ENCODE data around the gene STAT5A. TPM values are rescaled to one million over a fixed set of nuclear protein-coding genes. Genes with fewer than 3 reads are reported as not detected.
"Not testable (repeated sequence)": the region's sequence is repeated elsewhere in the genome, so short reads cannot be mapped to it uniquely, and the experiment has no call there.

STAT5A gene
- total RNA-seq, 1 experiment from 2014 or later: 3.5 TPM

DNA sequence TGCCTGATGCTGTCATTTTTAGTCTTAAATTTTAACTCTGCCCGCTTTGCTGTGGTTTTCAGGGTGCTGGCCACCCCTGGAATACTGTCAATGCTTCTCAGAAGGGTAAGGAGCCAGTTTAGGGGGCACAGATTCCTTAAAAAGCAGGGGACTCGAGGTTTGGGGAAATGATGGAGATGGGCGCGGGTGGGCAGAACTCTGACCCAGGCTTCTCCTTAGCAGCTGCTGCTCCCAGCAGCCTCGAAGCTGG, 23.7 kb downstream of the STAT5A start:
- no peak for DNase-seq (ENCODE audit: low read depth, low spot score)
- in situ Hi-C loops (cut with HindIII; ENCODE audit: low pct_unique_long_range_greater_than_20kb, low sequenced_read_pairs): loop anchor here (25.0 kb wide), 1 partner anchor 200 kb away; no protein-coding TSS in a partner anchor

- in situ Hi-C loops (cut with HindIII; ENCODE audit: low pct_unique_long_range_greater_than_20kb, low sequenced_read_pairs): loop anchor here (25.0 kb wide), 1 partner anchor 200 kb away; no protein-coding TSS in a partner anchor
- DNase-seq (ENCODE audit: low read depth, low spot score): peak; percentile 68
Observed at GRCh38 chr17:42312285-42313130, 24.2 kb downstream of the STAT5A start.

GRCh38 chr17:42313389-42313772, 25.1 kb downstream of the STAT5A start:
- no peak for DNase-seq (ENCODE audit: low read depth, low spot score)
- in situ Hi-C loops (cut with HindIII; ENCODE audit: low pct_unique_long_range_greater_than_20kb, low sequenced_read_pairs): loop anchor here (25.0 kb wide), 1 partner anchor 199 kb away; no protein-coding TSS in a partner anchor

GRCh38 chr17:42313773-42314566, 25.7 kb downstream of the STAT5A start:
- in situ Hi-C loops (cut with HindIII; ENCODE audit: low pct_unique_long_range_greater_than_20kb, low sequenced_read_pairs): loop anchor here (25.0 kb wide), 1 partner anchor 198 kb away; no protein-coding TSS in a partner anchor
- no peak for DNase-seq (ENCODE audit: low read depth, low spot score)

- in situ Hi-C loops (cut with HindIII; ENCODE audit: low pct_unique_long_range_greater_than_20kb, low sequenced_read_pairs): loop anchor here (25.0 kb wide), 1 partner anchor 197 kb away; no protein-coding TSS in a partner anchor
Observed at GRCh38 chr17:42315402-42316156, 27.3 kb downstream of the STAT5A start.

GRCh38 chr17:42316755-42317154, 28.5 kb downstream of the STAT5A start:
- in situ Hi-C loops (cut with HindIII; ENCODE audit: low pct_unique_long_range_greater_than_20kb, low sequenced_read_pairs): loop anchor here (25.0 kb wide), 1 partner anchor 196 kb away; no protein-coding TSS in a partner anchor
- no peak for DNase-seq (ENCODE audit: low read depth, low spot score)

More at GRCh38 chr17:42315402-42316156, 27.3 kb downstream of the STAT5A start:
- DNase-seq (ENCODE audit: low read depth, low spot score): no peak

DNA sequence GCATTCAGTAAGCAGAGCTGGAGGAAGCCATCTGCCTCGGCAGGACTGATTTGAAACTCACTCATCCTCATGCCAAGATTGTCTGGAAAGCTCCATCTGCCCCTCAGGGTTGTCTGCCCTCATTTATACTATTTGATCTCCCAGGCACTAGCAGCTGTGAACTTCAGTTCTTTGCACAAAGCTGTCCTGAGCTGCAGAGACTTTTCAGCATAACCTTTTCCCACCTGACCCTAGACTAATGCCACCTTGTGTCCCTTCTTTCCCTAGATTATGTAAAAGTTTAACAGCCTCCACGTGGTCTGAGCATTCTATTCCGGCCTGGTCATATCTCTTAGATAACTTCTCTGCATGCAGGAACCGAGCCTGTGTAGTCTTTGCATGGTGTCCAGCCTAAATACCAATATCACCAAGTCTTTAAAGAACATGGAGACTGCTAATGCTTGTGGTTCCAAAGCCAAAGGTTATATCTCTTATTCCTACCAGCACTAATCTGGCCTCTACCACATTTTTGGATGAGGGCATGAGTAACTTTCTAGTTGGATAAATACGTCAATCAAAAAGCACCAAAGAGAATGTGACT, 29.1 kb downstream of the STAT5A start:
- in situ Hi-C loops (cut with HindIII; ENCODE audit: low pct_unique_long_range_greater_than_20kb, low sequenced_read_pairs): loop anchor here (25.0 kb wide), 1 partner anchor 195 kb away; no protein-coding TSS in a partner anchor
- no peak for DNase-seq (ENCODE audit: low read depth, low spot score)

DNA sequence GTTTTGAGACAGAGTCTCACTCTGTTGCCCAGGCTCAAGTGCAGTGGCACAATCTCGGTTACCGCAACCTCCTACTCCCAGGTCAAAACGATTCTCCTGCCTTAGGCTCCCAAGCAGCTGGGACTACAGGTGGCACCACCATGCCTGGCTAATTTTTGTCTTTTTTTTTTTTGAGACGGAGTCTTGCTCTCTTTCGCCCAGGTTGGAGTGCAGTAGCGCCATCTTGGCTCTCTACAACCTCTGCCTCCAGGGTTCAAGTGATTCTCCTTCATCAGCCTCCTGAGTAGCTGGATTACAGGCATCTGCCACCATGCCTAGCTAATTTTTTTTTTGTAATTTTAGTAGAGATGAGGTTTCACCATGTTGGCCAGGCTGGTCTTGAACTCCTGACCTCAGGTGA, 29.7 kb downstream of the STAT5A start:
- DNase-seq (ENCODE audit: low read depth, low spot score): not testable (repeated sequence)
- in situ Hi-C loops (cut with HindIII; ENCODE audit: low pct_unique_long_range_greater_than_20kb, low sequenced_read_pairs): loop anchor here (25.0 kb wide), 1 partner anchor 194 kb away; no protein-coding TSS in a partner anchor

GRCh38 chr17:42321555-42321954, 33.3 kb downstream of the STAT5A start:
- DNase-seq (ENCODE audit: low read depth, low spot score): no peak
- in situ Hi-C loops (cut with HindIII; ENCODE audit: low pct_unique_long_range_greater_than_20kb, low sequenced_read_pairs): loop anchor here (25.0 kb wide), 1 partner anchor 191 kb away; no protein-coding TSS in a partner anchor

- in situ Hi-C loops (cut with HindIII; ENCODE audit: low pct_unique_long_range_greater_than_20kb, low sequenced_read_pairs): loop anchor here (25.0 kb wide), 1 partner anchor 190 kb away; no protein-coding TSS in a partner anchor
- DNase-seq (ENCODE audit: low read depth, low spot score): peak; percentile 93
Observed at GRCh38 chr17:42322382-42323267, 34.3 kb downstream of the STAT5A start.

GRCh38 chr17:42323268-42323773, 35.0 kb downstream of the STAT5A start:
- no peak for DNase-seq (ENCODE audit: low read depth, low spot score)
- in situ Hi-C loops (cut with HindIII; ENCODE audit: low pct_unique_long_range_greater_than_20kb, low sequenced_read_pairs): loop anchor here (25.0 kb wide), 1 partner anchor 189 kb away; no protein-coding TSS in a partner anchor

- in situ Hi-C loops (cut with HindIII; ENCODE audit: low pct_unique_long_range_greater_than_20kb, low sequenced_read_pairs): no loop called here
- DNase-seq (ENCODE audit: low read depth, low spot score): no peak
Observed at GRCh38 chr17:42325026-42325425, 36.7 kb downstream of the STAT5A start.

GRCh38 chr17:42329025-42329976, 41.0 kb downstream of the STAT5A start:
- DNase-seq (ENCODE audit: low read depth, low spot score): peak; percentile 93
- in situ Hi-C loops (cut with HindIII; ENCODE audit: low pct_unique_long_range_greater_than_20kb, low sequenced_read_pairs): no loop called here

GRCh38 chr17:42333053-42333452, 44.8 kb downstream of the STAT5A start:
- in situ Hi-C loops (cut with HindIII; ENCODE audit: low pct_unique_long_range_greater_than_20kb, low sequenced_read_pairs): no loop called here
- DNase-seq (ENCODE audit: low read depth, low spot score): no peak

GRCh38 chr17:42334677-42335076, 46.4 kb downstream of the STAT5A start:
- DNase-seq (ENCODE audit: low read depth, low spot score): no peak
- in situ Hi-C loops (cut with HindIII; ENCODE audit: low pct_unique_long_range_greater_than_20kb, low sequenced_read_pairs): no loop called here

Data from SK-MEL-5 (cell line).